Stimulated activated CD8-positive, alpha-beta memory T cell treated with anti-CD3 and anti-CD28 coated beads, Interleukin-7, amount 100 ng/mL, for 24 hours (primary cell): ENCODE results near the gene MARK3.
A peak's percentile ranks its signal among the peaks of the same experiment; 100 is the strongest.

ENCODE experiments used
- DNase-seq: peaks from one replicate; pipeline ENCODE4 v3.0.0-alpha.2; 2020; ENCODE audit warnings: low read depth

MARK3 gene

GRCh38 chr14:103538291-103539055 lies 153.3 kb downstream of the MARK3 start:
- no peak for DNase-seq

- no peak for DNase-seq
Observed at GRCh38 chr14:103539056-103539825, 154.0 kb downstream of the MARK3 start.

- no peak for DNase-seq
Observed at GRCh38 chr14:103540821-103541708, 155.8 kb downstream of the MARK3 start.

GRCh38 chr14:103541709-103542604 lies 156.7 kb downstream of the MARK3 start:
- no peak for DNase-seq

- DNase-seq, result no peak
Observed at GRCh38 chr14:103542605-103543088, 157.4 kb downstream of the MARK3 start.

GRCh38 chr14:103543140-103543539 lies 157.9 kb downstream of the MARK3 start:
- no peak for DNase-seq

GRCh38 chr14:103543721-103544387 lies 158.6 kb downstream of the MARK3 start:
- no peak for DNase-seq

GRCh38 chr14:103544388-103545218 lies 159.4 kb downstream of the MARK3 start:
- DNase-seq, result no peak

GRCh38 chr14:103545219-103545914 lies 160.2 kb downstream of the MARK3 start:
- DNase-seq, result no peak

- no peak for DNase-seq
Observed at GRCh38 chr14:103545915-103546651, 160.9 kb downstream of the MARK3 start.

GRCh38 chr14:103546652-103547454 lies 161.6 kb downstream of the MARK3 start:
- peak; percentile 59 for DNase-seq

- DNase-seq, result no peak
Observed at GRCh38 chr14:103547455-103547940, 162.3 kb downstream of the MARK3 start.

- DNase-seq, result no peak
Observed at GRCh38 chr14:103547941-103548462, 162.8 kb downstream of the MARK3 start.

- DNase-seq, result no peak
Observed at GRCh38 chr14:103548463-103549351, 163.5 kb downstream of the MARK3 start.

GRCh38 chr14:103549361-103550311 lies 164.4 kb downstream of the MARK3 start:
- no peak for DNase-seq
